Measurements from ENCODE around the gene MAN2B2.

The MAN2B2 gene

DNA sequence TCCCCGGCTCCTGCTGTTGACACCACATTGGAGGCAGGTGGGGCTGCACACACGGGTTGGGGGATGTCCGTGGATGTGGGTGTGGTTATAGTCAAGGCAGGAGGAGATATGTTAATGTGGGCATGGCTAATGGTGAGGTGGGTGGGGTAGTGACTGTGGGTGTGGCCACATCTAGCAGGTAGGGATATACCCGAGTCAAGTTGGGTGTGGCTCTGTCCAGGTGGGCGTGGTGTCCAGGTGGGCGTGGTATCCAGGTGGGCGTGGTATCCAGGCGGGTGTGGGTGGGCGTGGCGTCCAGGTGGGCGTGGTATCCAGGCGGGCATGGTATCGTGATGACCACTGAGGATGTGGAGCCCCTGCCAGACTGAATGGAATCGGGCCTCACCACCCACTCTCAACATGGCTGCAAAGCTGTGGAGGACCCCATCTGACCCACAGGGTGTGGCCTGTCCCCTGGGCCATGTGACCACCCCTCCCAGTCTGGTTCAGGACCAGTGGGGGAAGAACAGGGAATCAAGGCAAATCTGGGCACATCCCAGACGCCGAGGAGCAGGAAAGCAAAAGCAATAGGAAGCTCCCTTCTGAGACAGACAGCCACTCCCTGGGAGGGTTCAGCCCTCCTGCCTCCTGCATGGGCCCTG is 21.0 kb downstream of the MAN2B2 start:
- no peak for DNase-seq

DNA sequence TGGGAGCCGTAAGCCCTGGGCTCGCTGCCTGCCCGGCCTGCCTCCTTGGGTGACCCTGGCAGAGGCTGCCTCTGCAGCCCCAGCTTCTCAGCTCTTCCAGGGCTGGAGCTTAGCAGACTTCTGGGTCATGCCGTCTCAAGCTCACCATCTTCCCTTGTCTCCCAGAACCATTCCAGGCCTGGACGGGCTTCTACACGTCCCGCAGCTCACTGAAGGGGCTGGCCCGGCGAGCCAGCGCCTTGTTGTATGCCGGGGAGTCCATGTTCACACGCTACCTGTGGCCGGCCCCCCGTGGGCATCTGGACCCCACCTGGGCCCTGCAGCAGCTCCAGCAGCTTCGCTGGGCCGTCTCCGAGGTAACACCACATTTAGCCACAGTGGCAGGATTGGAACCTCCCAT is 22.0 kb downstream of the MAN2B2 start:
- DNase-seq = no peak

DNA sequence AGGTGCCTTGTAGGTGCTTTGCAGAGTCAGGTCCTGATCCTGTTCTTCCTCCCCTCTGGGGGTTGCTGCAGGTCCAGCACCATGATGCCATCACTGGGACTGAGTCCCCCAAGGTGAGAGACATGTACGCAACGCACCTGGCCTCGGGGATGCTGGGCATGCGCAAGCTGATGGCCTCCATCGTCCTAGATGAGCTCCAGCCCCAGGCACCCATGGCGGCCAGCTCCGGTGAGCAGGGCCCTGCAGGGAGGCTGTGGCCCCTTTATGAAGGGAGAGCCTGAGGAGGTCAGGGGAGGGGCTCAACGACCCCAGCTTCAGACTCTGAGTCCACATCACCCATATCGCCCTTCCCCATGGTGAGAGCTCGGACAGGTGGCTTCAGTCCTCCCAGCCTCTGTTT is 23.1 kb downstream of the MAN2B2 start:
- no peak for DNase-seq

DNA sequence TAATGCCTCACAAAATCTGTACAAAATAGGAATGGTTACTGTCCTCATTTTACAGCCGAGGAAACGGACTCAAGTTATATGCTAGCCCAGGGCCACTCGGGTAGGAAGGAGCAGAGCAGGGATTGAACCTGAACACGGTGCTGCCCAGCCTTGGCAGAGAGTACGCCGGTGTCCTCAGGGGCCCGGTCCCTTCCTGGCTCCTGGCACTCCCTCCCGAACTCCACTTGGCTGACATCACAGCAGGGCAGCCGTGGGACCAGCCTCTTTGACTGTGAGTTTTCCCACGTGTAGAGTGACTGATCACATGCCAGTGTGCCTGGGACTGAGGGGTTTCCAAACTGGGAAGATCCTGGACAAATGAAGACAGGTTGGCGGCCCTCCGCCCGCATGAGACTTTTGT is 23.7 kb downstream of the MAN2B2 start:
- no peak for DNase-seq

DNA sequence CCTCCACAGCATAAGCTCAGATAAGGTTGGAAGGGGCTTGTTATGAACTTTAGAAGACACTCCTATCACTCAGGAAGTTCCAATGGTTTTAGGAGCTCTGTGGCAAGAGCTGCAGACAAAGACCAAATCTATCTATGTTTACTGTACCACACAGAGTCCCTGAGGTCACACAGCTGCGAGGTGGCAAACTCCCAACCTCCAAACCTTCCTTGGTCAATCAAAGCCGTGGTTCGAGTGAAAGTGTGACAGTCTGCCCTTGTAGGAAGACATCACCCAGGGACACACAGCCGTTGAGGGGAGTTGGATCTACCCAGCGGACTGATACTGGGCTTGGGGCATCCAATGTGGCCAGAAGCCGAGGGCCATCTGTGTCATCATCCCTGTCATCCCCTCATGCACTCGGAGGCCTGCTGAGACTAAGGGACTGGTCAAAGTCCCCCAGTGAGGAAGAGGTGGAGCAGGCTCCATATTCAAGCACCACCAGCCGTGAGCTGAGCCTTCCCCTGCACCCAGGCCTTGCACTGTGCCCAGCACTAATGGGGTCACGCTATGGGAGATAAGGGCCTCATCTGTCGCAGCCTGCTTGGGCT is 26.8 kb downstream of the MAN2B2 start:
- no peak for DNase-seq

DNA sequence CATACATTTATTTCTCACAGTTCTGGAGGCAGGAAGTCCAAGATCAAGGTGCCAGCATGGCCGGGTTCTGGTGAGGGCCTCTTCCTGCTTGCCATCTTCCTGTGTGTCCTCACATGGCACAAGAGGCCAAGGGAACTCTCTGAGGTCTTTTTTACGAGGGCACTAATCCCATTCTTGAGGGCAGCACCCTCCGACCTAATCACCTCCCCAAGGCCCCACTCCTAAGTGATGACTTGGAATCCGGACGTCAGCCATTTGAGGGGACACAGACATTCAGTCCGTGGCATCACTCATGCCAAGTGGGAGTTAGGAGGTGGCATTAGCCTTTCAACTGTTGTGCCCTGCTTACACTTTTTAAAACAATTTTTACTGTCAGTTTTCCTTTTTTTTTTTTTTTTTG is 27.3 kb downstream of the MAN2B2 start:
- no peak for DNase-seq

DNA sequence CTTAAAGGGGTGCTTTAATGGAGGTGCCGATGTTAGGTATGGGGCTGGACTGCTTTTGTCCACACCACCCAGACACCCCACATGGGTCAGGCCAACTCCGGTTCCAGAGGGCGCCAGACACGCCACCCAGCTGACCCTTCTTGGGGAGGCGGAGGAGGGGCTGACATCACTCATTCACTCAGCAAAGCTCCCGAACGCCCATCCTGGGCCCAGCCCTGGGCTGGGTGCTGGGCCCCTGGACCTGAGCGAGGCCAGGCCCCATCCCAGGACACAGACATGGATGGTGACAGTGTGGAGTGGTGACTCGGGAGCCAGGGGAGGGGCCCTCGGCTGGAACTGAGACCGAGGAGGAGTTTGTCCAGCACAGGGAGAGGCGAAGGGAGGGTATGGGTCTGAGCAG is 28.1 kb downstream of the MAN2B2 start:
- DNase-seq = no peak

DNA sequence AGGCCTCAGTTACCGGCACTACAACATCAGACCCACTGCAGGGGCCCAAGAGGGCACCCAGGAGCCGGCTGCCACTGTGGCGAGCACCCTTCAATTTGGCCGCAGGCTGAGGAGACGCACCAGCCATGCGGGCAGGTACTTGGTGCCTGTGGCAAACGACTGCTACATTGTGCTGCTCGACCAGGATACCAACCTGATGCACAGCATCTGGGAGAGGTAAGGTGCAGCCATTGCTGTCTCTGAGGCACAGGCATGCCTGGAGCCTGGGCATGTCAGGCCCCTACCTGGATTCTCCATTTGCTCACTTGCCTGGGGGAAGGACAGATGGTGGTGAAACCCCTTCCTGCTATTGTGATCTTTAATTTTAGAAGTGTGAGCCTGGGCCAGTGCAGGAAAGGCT is 30.1 kb downstream of the MAN2B2 start:
- DNase-seq = no peak

DNA sequence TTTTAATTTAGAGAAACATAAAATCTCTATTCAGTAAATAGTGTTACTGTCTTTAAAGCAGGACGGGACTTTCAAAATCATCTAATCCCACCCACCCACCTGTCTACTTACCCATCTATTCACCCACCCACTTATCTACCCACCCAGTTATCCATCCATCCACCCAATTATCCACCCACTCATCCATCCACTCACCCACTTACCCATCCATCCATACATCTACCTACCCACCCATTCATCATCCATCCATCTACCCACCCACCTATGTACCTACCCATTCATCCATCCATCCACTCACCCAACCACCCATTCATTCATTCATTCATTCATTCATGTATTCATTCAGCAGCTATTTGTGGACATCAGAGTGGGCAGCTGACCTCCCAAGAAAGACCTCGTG is 30.6 kb downstream of the MAN2B2 start:
- DNase-seq = no peak

DNA sequence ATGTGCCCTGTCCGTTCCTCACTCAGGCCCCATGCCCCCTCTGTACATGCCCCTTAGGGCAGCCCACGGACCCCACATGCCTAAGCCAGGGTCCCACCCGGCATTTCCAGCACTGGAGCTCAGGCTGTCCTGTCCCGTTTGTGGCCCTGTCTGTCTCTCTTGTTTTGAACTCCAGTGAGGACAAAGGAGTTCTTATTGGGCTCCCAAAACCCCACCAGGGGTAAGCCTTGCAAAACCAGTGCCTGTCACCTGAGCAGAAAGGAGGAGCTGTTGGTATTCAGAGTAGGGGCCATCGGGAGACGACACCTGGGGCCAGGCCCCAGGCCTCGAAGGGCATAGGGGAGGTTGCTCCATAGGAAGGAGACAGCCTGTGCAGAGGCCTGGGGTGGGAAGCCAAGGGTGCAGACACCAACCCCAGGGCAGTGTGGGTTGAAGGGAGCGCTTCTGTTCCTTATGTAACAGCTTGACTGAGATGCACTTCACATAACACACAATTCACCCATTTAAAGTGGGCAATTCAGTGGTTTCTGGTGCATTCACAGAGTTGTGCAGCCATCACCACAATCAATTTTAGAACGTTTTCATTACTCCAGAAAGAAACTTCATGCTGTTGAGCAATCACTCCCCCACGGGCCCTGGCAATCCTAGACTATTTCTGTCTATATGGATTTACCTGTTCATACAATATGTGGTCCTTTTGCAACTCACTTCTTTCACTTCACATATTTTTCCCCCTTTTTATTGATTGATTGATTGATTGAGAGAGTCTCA is 31.7 kb downstream of the MAN2B2 start:
- DNase-seq = no peak

DNA sequence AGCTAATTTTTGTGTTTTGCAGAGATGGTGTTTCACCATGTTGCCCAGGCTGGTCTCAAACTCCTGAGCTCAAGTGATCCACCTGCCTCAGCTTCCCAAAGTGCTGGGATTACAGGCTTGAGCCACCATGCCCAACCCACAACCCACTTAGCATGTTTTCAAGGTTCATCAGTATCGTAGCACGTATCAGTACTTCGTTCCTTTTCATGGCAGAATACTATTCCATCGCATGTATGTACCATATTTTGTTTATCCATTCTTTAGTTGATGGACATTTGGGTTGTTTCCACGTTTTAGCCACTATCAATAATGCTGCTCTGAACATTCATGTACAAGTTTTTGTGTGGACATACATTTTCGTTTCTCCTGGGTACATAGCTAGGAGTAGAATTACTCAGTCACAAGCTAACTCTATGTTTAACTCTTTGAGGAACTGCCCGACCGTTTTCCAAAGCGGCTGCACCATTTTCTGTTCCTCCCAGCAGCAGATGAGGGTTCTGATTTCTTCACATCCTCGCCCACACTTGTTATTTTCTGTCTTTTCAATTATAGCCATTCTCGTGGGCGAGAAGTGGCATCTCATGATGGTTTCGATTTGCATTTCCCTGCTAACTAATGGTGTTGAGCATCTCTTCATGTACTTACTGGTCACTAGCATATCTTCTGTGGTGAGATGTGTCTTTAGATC is 32.5 kb downstream of the MAN2B2 start:
- no peak for DNase-seq

DNA sequence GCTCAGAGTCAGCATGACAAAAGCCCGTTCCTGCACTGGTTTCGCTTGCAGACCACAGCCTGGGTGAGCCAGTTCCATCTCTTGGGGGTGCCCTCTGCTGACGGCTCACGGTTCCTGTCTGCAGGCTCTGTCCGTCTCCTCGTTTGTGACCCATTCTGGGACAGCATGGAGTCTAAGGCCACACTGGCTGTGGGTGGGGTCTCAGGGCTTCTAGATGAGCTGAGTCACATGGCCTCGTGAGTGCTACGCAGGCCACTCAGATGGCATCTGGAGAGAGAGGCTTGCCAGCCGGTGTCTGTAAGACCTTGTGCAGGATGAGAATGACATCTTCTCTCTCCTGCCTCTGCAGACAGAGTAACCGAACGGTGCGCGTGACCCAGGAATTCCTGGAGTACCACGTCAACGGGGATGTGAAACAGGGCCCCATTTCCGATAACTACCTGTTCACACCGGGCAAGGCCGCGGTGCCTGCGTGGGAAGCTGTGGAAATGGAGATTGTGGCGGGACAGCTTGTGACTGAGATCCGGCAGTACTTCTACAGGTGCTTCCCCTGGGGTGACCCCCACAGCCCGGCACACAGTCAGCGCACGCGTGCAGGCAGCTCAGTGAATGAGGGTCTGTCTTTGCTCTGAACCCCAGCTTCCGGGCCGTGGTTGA is 33.9 kb downstream of the MAN2B2 start:
- DNase-seq = peak in 1 of 2 experiments; percentile 1

DNA sequence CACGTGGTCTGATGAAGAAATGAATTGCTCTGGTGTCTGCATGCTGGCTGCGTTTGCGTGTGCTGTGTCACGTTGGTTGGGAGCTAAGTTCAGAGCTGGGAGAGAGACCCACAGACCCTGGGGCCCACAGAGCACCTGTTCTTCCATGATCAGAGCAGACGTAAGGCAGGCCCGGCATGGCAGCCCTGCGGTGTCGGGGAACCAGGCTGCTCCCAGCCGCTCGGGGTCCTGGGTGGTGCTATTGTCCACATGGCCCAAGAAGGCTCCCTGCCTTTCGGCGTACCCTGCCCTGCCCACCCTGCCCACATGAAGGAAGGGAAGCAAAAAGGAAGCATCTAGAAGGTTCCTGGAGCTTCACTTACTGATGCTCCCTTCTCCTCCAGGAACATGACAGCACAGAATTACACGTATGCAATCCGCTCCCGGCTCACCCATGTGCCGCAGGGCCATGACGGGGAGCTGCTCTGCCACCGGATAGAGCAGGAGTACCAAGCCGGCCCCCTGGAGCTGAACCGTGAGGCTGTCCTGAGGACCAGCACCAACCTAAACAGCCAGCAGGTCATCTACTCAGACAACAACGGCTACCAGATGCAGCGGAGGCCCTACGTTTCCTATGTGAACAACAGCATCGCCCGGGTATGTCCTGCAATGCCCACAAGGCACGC is 34.6 kb downstream of the MAN2B2 start:
- DNase-seq = no peak

DNA sequence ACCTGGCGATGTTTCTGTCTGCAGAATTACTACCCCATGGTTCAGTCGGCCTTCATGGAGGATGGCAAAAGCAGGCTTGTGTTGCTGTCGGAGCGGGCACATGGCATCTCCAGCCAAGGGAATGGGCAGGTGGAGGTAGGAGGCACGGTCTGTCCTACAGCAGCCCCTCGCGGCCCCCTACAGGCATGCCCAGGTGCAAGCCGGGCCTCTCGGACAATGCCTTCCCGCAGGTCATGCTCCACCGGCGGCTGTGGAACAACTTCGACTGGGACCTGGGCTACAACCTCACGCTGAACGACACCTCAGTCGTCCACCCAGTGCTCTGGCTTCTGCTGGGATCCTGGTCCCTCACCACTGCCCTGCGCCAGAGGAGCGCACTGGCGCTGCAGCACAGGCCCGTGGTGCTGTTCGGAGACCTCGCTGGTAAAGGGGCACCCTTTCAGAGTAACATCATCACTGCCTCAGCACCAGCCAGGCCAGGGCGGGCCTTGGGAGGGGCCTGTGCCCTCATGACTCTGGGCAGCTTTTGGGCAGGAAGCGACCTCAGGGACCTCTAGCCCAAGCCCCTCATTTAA is 36.0 kb downstream of the MAN2B2 start:
- DNase-seq = no peak

DNA sequence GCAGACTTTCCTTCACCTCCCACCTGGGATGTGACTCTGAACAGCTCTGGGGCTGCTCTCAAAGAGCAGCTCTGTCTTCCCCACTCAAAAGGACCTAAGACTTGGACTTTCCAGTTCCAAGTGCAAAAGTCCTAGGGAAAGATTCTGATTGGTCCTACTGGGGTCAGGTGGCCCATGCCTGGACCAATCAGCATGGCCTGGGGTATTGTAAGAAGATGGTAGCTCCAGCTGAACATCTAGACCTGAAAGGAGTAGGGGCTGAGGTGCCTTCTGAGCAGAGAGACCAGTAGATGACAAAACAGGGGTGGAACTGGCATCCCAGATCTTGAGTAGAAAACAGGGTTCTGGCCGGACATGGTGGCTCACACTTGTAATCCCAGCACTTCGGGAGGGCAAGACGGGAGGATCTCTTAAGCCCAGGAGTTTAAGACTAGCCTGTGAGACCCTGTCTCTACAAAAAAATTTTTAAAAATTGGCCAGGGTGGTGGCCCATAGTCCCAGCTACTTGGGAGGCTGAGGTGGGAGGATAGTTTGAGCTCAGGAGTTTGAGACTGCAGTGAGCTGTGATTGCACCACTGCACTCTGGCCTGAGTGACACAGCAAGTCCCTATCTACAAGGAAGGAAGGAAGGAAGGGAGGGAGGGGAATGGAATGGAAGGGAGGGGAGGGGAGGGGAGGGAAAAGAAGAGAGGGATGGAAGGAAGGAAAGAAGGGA is 38.1 kb downstream of the MAN2B2 start:
- no peak for DNase-seq

DNA sequence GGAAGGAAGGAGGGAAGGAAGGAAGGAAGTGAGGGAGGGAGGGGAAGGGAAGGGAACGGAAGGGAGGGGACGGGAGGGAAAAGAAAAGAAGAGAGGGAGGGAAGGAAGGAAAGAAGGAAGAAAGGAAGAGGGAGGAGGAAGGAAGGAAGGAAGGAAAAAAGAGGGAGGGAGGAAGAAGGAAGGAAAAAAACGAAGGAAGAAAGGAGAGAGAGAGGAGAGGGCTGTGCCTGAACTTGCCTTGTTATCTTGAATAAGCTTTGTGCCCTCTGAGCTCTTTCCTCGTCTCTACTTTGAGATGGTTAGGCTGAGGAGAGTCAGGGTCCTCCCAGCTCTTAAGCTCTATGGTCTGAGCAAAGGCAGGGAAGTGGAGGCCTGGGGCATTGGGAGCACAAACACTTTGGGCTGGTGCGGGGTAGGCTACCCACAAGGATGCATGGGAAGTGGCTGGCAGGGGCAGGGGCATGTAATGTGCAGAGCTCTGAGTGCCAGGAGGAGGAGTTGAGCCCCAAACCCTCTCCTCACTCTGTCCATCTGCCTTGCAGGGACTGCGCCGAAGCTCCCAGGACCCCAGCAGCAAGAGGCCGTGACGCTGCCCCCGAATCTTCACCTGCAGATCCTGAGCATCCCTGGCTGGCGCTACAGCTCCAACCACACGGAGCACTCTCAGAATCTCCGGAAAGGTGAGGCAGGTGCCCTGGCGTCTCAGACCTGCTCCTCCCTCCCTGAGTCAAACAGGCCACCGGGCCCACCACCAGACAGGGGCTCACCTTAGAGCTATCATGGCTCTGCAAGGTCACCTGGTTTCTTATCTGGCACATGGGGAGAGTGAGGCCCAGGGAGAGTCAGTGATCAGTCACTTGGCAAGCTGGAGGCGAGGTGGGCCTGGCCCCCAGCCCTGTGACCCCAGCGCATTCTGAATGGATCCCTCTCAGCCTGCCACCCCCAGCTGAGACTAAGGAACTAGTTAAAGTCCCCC is 39.0 kb downstream of the MAN2B2 start:
- DNase-seq = no peak

DNA sequence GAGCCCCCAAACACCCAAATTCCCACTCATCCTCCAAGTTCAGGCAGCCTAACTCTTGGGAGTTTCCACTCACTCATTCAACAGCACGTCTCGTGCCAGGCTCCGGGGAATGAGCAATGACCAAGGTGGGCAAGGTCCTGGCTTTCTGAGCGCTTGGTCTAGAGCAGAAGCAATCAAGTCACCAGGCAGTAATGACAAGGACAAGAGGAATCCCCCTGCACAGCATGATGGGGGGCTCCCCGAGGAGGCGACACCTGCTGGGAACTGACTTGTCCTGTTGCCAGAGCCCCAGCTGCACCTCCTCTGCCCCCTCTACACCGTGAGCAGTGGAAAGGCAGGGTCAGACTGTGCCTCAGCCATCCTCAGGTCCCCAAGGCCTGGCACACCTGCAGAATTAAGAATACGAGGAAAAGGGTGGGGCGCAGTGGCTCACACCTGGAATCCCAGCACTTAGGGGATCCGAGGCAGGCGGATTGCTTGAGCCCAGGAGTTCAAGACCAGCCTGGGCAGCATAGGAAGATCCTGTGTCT is 39.8 kb downstream of the MAN2B2 start:
- no peak for DNase-seq

DNA sequence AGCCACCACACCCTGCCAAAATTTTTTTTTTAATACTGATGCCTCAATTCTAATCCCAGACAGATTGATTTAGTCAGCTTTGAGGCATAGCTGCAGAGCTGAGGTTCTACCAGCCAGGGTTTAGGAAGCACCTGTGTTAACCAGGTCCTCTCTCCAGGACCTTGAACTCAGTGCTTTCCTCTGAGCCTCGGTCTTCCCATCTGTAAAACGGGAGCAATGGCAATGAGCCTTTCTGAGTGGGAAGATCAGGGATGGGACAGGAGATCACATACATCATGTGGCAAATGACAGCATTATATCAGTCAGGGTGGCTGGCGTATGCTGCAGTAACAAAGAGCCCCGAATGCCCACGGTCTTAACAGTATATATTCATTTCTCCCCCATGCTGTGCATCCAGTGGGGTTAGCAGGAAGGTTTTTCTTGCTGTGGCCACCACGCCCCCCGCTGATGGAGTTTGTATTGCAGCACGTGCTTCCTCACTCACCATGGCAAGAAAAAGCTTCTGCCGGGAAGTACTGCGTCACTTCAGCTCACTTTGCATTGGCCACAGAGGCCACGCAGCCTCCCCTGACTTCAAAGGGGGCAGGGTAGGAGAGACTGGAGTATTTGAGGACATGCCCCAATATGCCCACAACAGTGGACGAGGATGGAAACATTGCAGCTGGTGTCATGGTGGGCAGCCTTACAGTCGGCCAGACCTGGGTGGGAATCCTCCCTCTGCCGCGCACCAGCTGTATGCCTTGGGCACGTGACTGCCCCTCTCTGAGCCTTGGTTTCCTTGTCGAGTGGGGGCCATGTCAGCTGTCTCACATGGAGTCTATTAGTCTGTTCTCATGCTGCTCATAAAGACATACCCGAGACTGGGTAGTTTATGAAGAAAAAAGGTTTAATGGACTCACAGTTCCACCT is 41.4 kb downstream of the MAN2B2 start:
- no peak for DNase-seq

DNA sequence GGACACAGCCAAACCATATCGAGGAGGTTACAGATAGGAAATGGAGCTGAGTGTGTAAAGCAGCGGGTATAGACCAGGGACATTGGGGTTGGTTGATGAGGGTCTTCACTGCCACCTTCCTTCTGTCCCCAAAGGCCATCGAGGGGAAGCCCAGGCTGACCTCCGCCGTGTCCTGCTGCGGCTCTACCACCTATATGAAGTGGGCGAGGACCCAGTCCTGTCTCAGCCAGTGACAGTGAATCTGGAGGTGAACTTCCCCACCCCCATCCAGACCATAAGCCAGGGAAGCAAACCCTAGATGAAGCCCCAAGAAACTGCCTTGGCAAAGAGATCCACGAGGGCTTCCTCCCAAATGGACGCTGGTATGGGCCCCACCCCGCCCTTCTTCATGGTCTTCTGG is 42.3 kb downstream of the MAN2B2 start:
- DNase-seq = no peak
